B cell (primary cell): ENCODE measurements around the gene CCDC88C. TPM values are rescaled to one million over a fixed set of nuclear protein-coding genes. Genes with fewer than 3 reads are reported as not detected.
A peak's percentile ranks its signal among the peaks of the same experiment; 100 is the strongest.

Experiments
- ATAC-seq: fragments of 200-7000 bp; cut with Tn5 transposase; one replicate; pipeline ENCODE4 v1.10.0; 2021; ENCODE audit warnings: low read depth, mild to moderate bottlenecking, moderate number of reproducible peaks, moderate library complexity
- CTCF ChIA-PET: fragments of 350-600 bp; sonication (Branson Sonifier 250); formaldehyde crosslinking; loops from one replicate; lab custom pipeline; 2021; ENCODE audit warnings: antibody characterized with exemption, inconsistent platforms; lab: Charles Lee
- POLR2A ChIA-PET: fragments of 350-600 bp; sonication (Branson Sonifier 250); formaldehyde crosslinking; loops from one replicate; lab custom pipeline; 2021; ENCODE audit warnings: antibody characterized with exemption; lab: Charles Lee
- DNase-seq: peaks from one replicate; pipeline ENCODE4 v3.0.0; 2013
- H2AFZ ChIP-seq: 2 replicates; pipeline ENCODE4 v1.6.1; 2012; ENCODE audit warnings: mild to moderate bottlenecking, low read depth, low read length; ENCODE audit not compliant: insufficient read depth, poor library complexity, severe bottlenecking
- H3K27ac ChIP-seq, 2 donors: 1 replicate in 1 of 2; 2 replicates in 1 of 2; pipeline ENCODE4 v1.5.1; 2012 to 2013; ENCODE audit warnings: low read length in 2 of 2, mild to moderate bottlenecking in 2 of 2, moderate library complexity in 1 of 2
- H3K27me3 ChIP-seq, 4 experiments: fragments of 200-600 bp in 1 of 4; sonication (generic) in 1 of 4; replicated peaks in 1 of 4; 1 replicate in 2 of 4; 2 replicates in 2 of 4; pipeline versions ENCODE4 v1.6.1 to v1.7.0; 2013 to 2016; ENCODE audit warnings: low read length in 3 of 4, mild to moderate bottlenecking in 2 of 4, mixed read lengths in 1 of 4, moderate library complexity in 1 of 4; ENCODE audit not compliant: insufficient read depth in 4 of 4, control insufficient read depth in 3 of 4; ENCODE audit errors: control extremely low read depth in 1 of 4
- H3K36me3 ChIP-seq, 2 experiments: replicated peaks in 1 of 2; 1 replicate in 1 of 2; 2 replicates in 1 of 2; pipeline versions ENCODE4 v1.6.1 to v1.7.1; 2013; ENCODE audit warnings: low read length in 1 of 2; ENCODE audit not compliant: insufficient read depth in 2 of 2, control insufficient read depth in 1 of 2; ENCODE audit errors: control extremely low read depth in 1 of 2, extremely low read depth in 1 of 2
- H3K4me1 ChIP-seq, 2 donors: fragments of 200-600 bp in 1 of 2; sonication (generic) in 1 of 2; 1 replicate in 1 of 2; 2 replicates in 1 of 2; pipeline versions ENCODE4 v1.5.1 to v1.6.1; 2013 to 2017; ENCODE audit warnings: low read length in 2 of 2; ENCODE audit not compliant: control insufficient read depth in 2 of 2, insufficient read depth in 2 of 2
- H3K4me2 ChIP-seq: replicated peaks from 2 replicates; pipeline ENCODE3; 2012; ENCODE audit warnings: mild to moderate bottlenecking, low read depth, low read length; ENCODE audit not compliant: poor library complexity, severe bottlenecking
- H3K4me3 ChIP-seq, 5 experiments: fragments of 200-600 bp in 1 of 5; sonication (generic) in 1 of 5; 1 replicate in 3 of 5; 2 replicates in 2 of 5; pipeline versions ENCODE4 v1.5.1 to v1.7.0; 2011 to 2016; ENCODE audit warnings: low read length in 4 of 5, mild to moderate bottlenecking in 4 of 5, low read depth in 2 of 5, control low read depth in 1 of 5, moderate library complexity in 1 of 5; ENCODE audit not compliant: insufficient read depth in 1 of 5; ENCODE audit errors: control extremely low read depth in 1 of 5, extremely low read depth in 1 of 5
- H3K79me2 ChIP-seq: fragments of 200-600 bp; sonication (generic); one replicate; pipeline ENCODE4 v1.6.0; 2016; ENCODE audit warnings: low read length; ENCODE audit not compliant: control insufficient read depth, insufficient read depth
- H3K9ac ChIP-seq: fragments of 200-600 bp; sonication (generic); 2 replicates; pipeline ENCODE4 v1.6.1; 2017; ENCODE audit warnings: mild to moderate bottlenecking, low read length, moderate library complexity
- H3K9me3 ChIP-seq, 3 donors: one replicate each; pipeline versions ENCODE4 v1.6.1 to v1.7.1; 2013; ENCODE audit warnings: low read length in 2 of 3; ENCODE audit not compliant: control insufficient read depth in 2 of 3, insufficient read depth in 1 of 3; ENCODE audit errors: control extremely low read depth in 1 of 3
- H4K20me1 ChIP-seq: 2 replicates; pipeline ENCODE4 v1.6.0; 2012; ENCODE audit warnings: mild to moderate bottlenecking, low read length; ENCODE audit not compliant: insufficient read depth, control insufficient read depth, poor library complexity, severe bottlenecking
- H3K27ac Mint-ChIP-seq: one replicate; pipeline ENCODE4 v1.8.0; 2021; ENCODE audit warnings: mixed read lengths
- H3K27me3 Mint-ChIP-seq: one replicate; pipeline ENCODE4 v1.8.0; 2021; ENCODE audit warnings: mixed read lengths
- H3K4me1 Mint-ChIP-seq: one replicate; pipeline ENCODE4 v1.8.0; 2021; ENCODE audit warnings: mixed read lengths
- H3K4me3 Mint-ChIP-seq: one replicate; pipeline ENCODE4 v1.8.0; 2021; ENCODE audit warnings: mixed read lengths
- H3K9me3 Mint-ChIP-seq: one replicate; pipeline ENCODE4 v1.8.0; 2022; ENCODE audit warnings: mixed read lengths; ENCODE audit not compliant: insufficient read depth
- CTCF ChIP-seq: fragments of 200-600 bp; IDR thresholded peaks from one replicate; pipeline ENCODE4 v1.8.0; 2022; ENCODE audit warnings: antibody characterized with exemption, mild to moderate bottlenecking
- EZH2 ChIP-seq: IDR thresholded peaks from 2 replicates; pipeline ENCODE4 v1.6.1; 2012; ENCODE audit warnings: borderline replicate concordance, low read depth, mild to moderate bottlenecking, moderate library complexity, low read length; ENCODE audit not compliant: insufficient read depth, poor library complexity, severe bottlenecking
- WGBS: methylation state at CpG from one replicate; pipeline ENCODE4 v1.1.5; 2013; ENCODE audit warnings: missing lambda C conversion rate; ENCODE audit not compliant: insufficient coverage; 5-methylcytosine and 5-hydroxymethylcytosine counted together
- intact Hi-C: fragments of 100-400 bp; cut with micrococcal nuclease; formaldehyde crosslinking; loops from one replicate; pipeline ENCODE4 v1.10.0; 2022
- polyA plus RNA-seq: library from polyadenylated mRNA; depleted of rRNA; stranded (reverse); fragments of >200 nt; gene quantifications from 2 replicates; pipeline ENCODE4 v1.2.3, GENCODE V29; 2012
- total RNA-seq, 2 donors: library from RNA; stranded (reverse); fragments of 120-200 nt in 1 of 2; gene quantifications; 1 replicate in 1 of 2; 2 replicates in 1 of 2; pipeline versions ENCODE4 v1.2.3 to v1.2.4, GENCODE V29; 2013 to 2022

CCDC88C gene
- total and polyA plus RNA-seq, 2 donors (not counting 1 experiment from before 2014, with no cell fraction given) = 98.7 to 181 TPM

- H3K4me3 Mint-ChIP-seq = no peak overlapping the region
- DNase-seq (no peak), ATAC-seq (no peak)
- peak overlapping the region; percentile 59 for H3K27ac Mint-ChIP-seq
- Histone ChIP-seq H3K4me2 (no peak overlapping the region), H4K20me1 (peaks cover 11% of the 10 kb centered on the region), H3K9me3 (no peaks in the 10 kb centered on the region), H3K4me1 (no peaks in the 10 kb centered on the region), H3K4me3 (no peak overlapping the region), H3K79me2 (no peaks in the 10 kb centered on the region), H3K36me3 (peaks cover 4 to 34% of the 10 kb centered on the region in 2 experiments), H2AFZ (no peak overlapping the region), H3K27ac (peak overlapping the region in 1 of 2 donors; percentile 41), H3K27me3 (no peaks in the 10 kb centered on the region), H3K9ac (no peak overlapping the region)
- ChIA-PET POLR2A (no interaction called here), CTCF (no interaction called here)
- no peaks in the 10 kb centered on the region for H3K9me3 Mint-ChIP-seq
- intact Hi-C loops = no loop called here
- TF ChIP-seq EZH2 (no peak), CTCF (no peak)
- 100% methylated on average over 1 of the region's 1 CpG for WGBS
- H3K27me3 Mint-ChIP-seq = no peaks in the 10 kb centered on the region
- H3K4me1 Mint-ChIP-seq = peaks cover 6% of the 10 kb centered on the region
These were observed 38.7 kb upstream of the CCDC88C start for GRCh38 chr14:91456283-91456682.

GRCh38 chr14:91454580-91454979, 37.0 kb upstream of the CCDC88C start:
- Histone ChIP-seq H3K9ac (no peak overlapping the region), H3K27ac (no peak overlapping the region), H3K27me3 (no peaks in the 10 kb centered on the region), H3K4me2 (no peak overlapping the region), H4K20me1 (peaks cover 7% of the 10 kb centered on the region), H3K79me2 (no peaks in the 10 kb centered on the region), H3K4me3 (no peak overlapping the region), H3K4me1 (no peaks in the 10 kb centered on the region), H3K36me3 (peaks cover 4 to 19% of the 10 kb centered on the region in 2 experiments), H2AFZ (no peak overlapping the region), H3K9me3 (no peaks in the 10 kb centered on the region)
- WGBS = no CpG with 5 or more reads among the region's 3 CpGs
- H3K4me3 Mint-ChIP-seq = no peak overlapping the region
- ATAC-seq (no peak), DNase-seq (no peak)
- H3K27ac Mint-ChIP-seq = peak overlapping the region; percentile 28
- intact Hi-C loops = no loop called here
- H3K27me3 Mint-ChIP-seq = no peaks in the 10 kb centered on the region
- TF ChIP-seq EZH2 (no peak), CTCF (no peak)
- CTCF ChIA-PET = no interaction called here
- POLR2A ChIA-PET = no interaction called here
- peaks cover 6% of the 10 kb centered on the region for H3K4me1 Mint-ChIP-seq
- no peaks in the 10 kb centered on the region for H3K9me3 Mint-ChIP-seq
